ENCODE measurements around the gene FAM107B. TPM values are rescaled to one million over a fixed set of nuclear protein-coding genes. Genes with fewer than 3 reads are reported as not detected.

FAM107B gene
- total RNA-seq, 4 donors from 2014 or later, result 19.5 to 35.2 (median 25.6) TPM

DNA sequence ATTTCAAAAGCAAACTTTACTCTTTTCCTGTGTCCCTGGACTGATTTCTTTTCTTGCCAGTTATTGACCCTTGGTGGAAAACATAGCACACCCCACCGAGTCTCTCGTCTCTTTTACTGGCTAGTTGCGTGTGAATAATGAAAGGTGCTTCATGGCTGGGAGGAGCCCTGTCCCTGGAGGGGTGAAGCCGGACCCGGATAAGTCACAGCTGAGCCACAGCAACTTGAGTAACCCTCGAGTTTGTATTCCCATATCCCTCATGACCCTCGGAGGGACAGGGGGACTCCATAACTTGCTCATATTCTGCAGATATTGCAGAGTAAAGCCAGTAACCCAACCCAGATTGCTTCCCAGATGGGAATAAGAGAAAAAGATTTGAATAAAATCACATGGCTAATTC lies 296.5 kb downstream of the FAM107B start:
- DNase-seq (ENCODE audit: low spot score in 2 of 2), result no peak
- Histone ChIP-seq H3K4me3 (no peak overlapping the region), H3K36me3 (no peaks in the 10 kb centered on the region), H3K27me3 (no peaks in the 10 kb centered on the region), H3K4me1 (peaks cover 9% of the 10 kb centered on the region), H3K9me3 (no peaks in the 10 kb centered on the region), H3K27ac (no peak overlapping the region)
- TF ChIP-seq, protein P1, sequence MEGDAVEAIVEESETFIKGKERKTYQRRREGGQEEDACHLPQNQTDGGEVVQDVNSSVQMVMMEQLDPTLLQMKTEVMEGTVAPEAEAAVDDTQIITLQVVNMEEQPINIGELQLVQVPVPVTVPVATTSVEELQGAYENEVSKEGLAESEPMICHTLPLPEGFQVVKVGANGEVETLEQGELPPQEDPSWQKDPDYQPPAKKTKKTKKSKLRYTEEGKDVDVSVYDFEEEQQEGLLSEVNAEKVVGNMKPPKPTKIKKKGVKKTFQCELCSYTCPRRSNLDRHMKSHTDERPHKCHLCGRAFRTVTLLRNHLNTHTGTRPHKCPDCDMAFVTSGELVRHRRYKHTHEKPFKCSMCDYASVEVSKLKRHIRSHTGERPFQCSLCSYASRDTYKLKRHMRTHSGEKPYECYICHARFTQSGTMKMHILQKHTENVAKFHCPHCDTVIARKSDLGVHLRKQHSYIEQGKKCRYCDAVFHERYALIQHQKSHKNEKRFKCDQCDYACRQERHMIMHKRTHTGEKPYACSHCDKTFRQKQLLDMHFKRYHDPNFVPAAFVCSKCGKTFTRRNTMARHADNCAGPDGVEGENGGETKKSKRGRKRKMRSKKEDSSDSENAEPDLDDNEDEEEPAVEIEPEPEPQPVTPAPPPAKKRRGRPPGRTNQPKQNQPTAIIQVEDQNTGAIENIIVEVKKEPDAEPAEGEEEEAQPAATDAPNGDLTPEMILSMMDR (IDR thresholded peaks at IDR 0.05), result no peak
- TF ChIP-seq EP300 (IDR thresholded peaks at IDR 0.05), result no peak
- TF ChIP-seq POLR2AphosphoS5 (IDR thresholded peaks at IDR 0.05), result no peak
- no peak for TF ChIP-seq POLR2A (IDR thresholded peaks at IDR 0.05)
- 48% methylated on average over 7 of the region's 7 CpGs for WGBS

DNA sequence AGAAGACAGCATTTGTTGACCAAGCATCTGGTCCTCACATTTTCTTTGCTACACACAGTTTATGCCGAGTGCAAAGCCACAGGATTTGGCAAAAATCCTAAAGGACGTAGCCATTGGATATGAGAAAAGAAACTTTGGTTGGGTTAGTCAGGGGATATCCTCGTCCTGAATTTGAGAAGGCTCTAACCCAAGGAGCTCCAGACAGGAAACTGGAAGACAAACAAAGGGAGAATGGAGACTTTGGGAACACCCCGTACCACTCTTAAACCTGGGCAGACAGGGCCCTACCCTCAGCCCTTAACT lies 297.3 kb downstream of the FAM107B start:
- Histone ChIP-seq H3K27me3 (no peaks in the 10 kb centered on the region), H3K36me3 (no peaks in the 10 kb centered on the region), H3K4me3 (no peak overlapping the region), H3K4me1 (peaks cover 9% of the 10 kb centered on the region), H3K9me3 (no peaks in the 10 kb centered on the region), H3K27ac (no peak overlapping the region)
- WGBS, result 46% methylated on average over 4 of the region's 4 CpGs
- TF ChIP-seq, protein P1 (IDR thresholded peaks at IDR 0.05), result no peak
- TF ChIP-seq EP300 (IDR thresholded peaks at IDR 0.05), result no peak
- TF ChIP-seq POLR2A (IDR thresholded peaks at IDR 0.05), result no peak
- no peak for TF ChIP-seq POLR2AphosphoS5 (IDR thresholded peaks at IDR 0.05)
- no peak for DNase-seq (ENCODE audit: low spot score in 2 of 2)

DNA sequence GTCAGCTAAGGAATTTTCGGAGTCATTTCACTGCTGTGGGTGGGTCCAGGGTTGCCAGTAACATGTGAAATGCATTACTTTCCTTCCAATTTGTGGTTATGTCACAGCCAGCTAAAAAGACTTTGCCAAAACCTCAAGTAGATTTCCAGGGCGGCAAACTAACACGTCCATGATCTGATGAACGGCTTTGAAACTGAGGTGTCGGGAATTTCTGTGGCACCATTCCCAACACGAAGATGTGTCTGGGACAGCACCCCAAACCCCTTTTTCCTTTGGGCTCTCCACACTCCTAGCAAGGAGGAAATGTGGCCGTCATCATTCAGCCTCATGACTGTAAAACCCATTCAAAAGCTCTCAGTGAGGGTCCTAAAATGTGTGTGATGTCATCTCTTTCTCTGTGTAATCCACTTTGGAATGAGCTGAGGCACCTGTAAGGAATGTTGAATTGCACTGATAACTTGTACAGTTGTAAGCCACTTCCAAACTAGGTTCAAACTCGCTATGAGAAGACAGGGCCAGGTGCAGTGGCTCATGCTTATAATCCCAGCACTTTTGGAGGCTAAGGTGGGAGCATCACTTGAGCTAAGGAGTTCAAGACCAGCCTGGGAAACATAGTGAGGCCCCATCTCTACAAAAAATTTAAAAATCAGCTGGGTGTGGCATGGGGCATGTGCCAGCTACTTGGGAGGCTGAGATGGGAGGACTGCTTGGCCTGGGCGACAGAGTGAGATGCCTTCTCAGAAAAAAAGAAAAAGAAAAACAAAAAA lies 297.9 kb downstream of the FAM107B start:
- Histone ChIP-seq H3K4me1 (peaks cover 9% of the 10 kb centered on the region), H3K27ac (no peak overlapping the region), H3K9me3 (no peaks in the 10 kb centered on the region), H3K27me3 (no peaks in the 10 kb centered on the region), H3K36me3 (no peaks in the 10 kb centered on the region), H3K4me3 (no peak overlapping the region)
- TF ChIP-seq, protein P1 (IDR thresholded peaks at IDR 0.05), result no peak
- TF ChIP-seq POLR2AphosphoS5 (IDR thresholded peaks at IDR 0.05), result no peak
- no peak for TF ChIP-seq EP300 (IDR thresholded peaks at IDR 0.05)
- no peak for TF ChIP-seq POLR2A (IDR thresholded peaks at IDR 0.05)
- 49% methylated on average over 9 of the region's 9 CpGs for WGBS
- no peak for DNase-seq (ENCODE audit: low spot score in 2 of 2)

DNA sequence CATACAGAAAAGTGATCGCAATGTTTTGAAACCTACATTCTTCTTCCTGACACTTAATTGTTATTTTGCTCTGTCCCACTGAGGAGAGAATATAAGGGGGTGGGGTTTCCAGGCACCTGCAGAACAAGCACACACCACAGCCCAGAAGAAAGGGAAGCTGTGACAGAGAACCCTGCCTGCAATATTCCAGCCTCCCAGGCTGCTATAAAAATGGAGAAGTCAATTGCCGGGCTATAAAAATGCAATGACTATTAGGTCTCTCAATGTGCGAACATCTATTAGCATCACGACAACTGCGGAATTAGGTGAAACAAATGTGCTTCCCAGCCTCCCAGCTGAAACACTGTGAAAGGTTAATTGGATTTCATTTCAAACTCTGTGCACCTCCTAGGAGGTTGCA lies 298.7 kb downstream of the FAM107B start:
- Histone ChIP-seq H3K4me3 (no peak overlapping the region), H3K27ac (no peak overlapping the region), H3K9me3 (no peaks in the 10 kb centered on the region), H3K4me1 (peaks cover 9% of the 10 kb centered on the region), H3K27me3 (no peaks in the 10 kb centered on the region), H3K36me3 (no peaks in the 10 kb centered on the region)
- WGBS, result 85% methylated on average over 5 of the region's 5 CpGs
- DNase-seq (ENCODE audit: low spot score in 2 of 2), result no peak
- no peak for TF ChIP-seq POLR2AphosphoS5 (IDR thresholded peaks at IDR 0.05)
- no peak for TF ChIP-seq EP300 (IDR thresholded peaks at IDR 0.05)
- TF ChIP-seq POLR2A (IDR thresholded peaks at IDR 0.05), result no peak
- TF ChIP-seq, protein P1 (IDR thresholded peaks at IDR 0.05), result no peak

DNA sequence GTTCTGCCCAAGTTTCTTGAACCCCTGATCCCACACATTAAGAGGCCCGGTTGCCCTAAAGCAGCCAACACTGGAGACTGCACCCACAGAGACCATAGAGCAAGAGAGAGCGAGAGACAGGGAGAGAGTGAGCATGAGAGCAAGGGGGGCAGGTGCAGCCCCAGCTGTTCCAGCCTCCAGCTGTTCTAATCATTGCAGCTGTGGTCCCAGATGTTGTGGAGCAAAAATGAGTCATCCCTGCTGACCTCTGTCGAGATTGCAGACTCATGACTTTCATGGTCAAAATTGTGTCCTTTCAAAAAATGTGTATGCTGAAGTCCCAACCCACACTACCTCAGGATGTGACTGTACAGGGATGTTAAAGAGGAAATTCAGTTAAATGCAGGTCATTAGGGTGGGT lies 300.0 kb downstream of the FAM107B start:
- 78% methylated on average over 3 of the region's 3 CpGs for WGBS
- DNase-seq (ENCODE audit: low spot score in 2 of 2), result no peak

More for the DNA sequence above, 300.0 kb downstream of the FAM107B start:
- Histone ChIP-seq H3K36me3 (no peaks in the 10 kb centered on the region), H3K27ac (no peak overlapping the region), H3K27me3 (no peaks in the 10 kb centered on the region), H3K9me3 (no peaks in the 10 kb centered on the region), H3K4me3 (no peak overlapping the region), H3K4me1 (peaks cover 9% of the 10 kb centered on the region)
- TF ChIP-seq POLR2AphosphoS5 (IDR thresholded peaks at IDR 0.05), result no peak
- TF ChIP-seq, protein P1 (IDR thresholded peaks at IDR 0.05), result no peak
- TF ChIP-seq EP300 (IDR thresholded peaks at IDR 0.05), result no peak
- TF ChIP-seq POLR2A (IDR thresholded peaks at IDR 0.05), result no peak

All from suprapubic skin (tissue), 4 donors.